Retinal pigment epithelial cell (primary cell): ENCODE results near the gene CDK17.
A peak's percentile ranks its signal among the peaks of the same experiment; 100 is the strongest.
"Not testable (repeated sequence)": the region's sequence is repeated elsewhere in the genome, so short reads cannot be mapped to it uniquely, and the experiment has no call there.

Experiments used
- DNase-seq: peaks from one replicate; pipeline ENCODE4 v3.0.0-alpha.2; 2010; ENCODE audit warnings: low read depth
- H3K4me3 ChIP-seq: 2 replicates; pipeline ENCODE4 v1.5.1; 2011; ENCODE audit warnings: mild to moderate bottlenecking, low read length, control low read depth, moderate library complexity
- TF ChIP-seq, protein P1 (sequence below): conservative IDR thresholded peaks from 2 replicates; pipeline ENCODE4 v1.5.1; 2011; ENCODE audit warnings: low read depth, low read length, control low read depth, inconsistent platforms

Gene CDK17

DNA sequence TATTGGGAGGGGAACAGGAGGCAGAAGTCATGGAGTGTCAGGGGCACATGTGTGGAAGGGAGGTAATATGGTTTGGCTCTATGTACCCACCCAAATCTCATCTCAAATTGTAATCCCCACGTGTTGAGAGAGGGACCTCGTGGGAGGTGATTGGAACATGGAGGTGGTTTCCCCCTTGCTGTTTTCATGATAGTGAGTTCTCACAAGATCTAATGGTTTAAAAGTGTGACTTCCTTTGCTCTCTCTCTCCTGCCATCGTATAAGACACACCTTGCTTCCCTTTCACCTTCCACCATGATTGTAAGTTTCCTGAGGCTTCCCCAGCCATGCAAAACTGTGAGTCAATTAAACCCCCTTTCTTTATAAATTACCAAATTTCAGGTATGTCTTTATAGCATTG lies 41.6 kb upstream of the CDK17 start:
- no peak overlapping the region for H3K4me3 ChIP-seq
- TF ChIP-seq, protein P1, sequence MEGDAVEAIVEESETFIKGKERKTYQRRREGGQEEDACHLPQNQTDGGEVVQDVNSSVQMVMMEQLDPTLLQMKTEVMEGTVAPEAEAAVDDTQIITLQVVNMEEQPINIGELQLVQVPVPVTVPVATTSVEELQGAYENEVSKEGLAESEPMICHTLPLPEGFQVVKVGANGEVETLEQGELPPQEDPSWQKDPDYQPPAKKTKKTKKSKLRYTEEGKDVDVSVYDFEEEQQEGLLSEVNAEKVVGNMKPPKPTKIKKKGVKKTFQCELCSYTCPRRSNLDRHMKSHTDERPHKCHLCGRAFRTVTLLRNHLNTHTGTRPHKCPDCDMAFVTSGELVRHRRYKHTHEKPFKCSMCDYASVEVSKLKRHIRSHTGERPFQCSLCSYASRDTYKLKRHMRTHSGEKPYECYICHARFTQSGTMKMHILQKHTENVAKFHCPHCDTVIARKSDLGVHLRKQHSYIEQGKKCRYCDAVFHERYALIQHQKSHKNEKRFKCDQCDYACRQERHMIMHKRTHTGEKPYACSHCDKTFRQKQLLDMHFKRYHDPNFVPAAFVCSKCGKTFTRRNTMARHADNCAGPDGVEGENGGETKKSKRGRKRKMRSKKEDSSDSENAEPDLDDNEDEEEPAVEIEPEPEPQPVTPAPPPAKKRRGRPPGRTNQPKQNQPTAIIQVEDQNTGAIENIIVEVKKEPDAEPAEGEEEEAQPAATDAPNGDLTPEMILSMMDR: no peak
- no peak for DNase-seq

GRCh38 chr12:96438330-96438729 lies 38.1 kb upstream of the CDK17 start:
- DNase-seq: no peak
- TF ChIP-seq, protein P1: no peak
- no peak overlapping the region for H3K4me3 ChIP-seq

GRCh38 chr12:96437171-96437445 lies 36.9 kb upstream of the CDK17 start:
- H3K4me3 ChIP-seq: no peak overlapping the region
- TF ChIP-seq, protein P1: no peak
- DNase-seq: no peak

- DNase-seq: no peak
- TF ChIP-seq, protein P1: no peak
- H3K4me3 ChIP-seq: no peak overlapping the region
Observed at GRCh38 chr12:96436366-96437170, 36.3 kb upstream of the CDK17 start.

DNA sequence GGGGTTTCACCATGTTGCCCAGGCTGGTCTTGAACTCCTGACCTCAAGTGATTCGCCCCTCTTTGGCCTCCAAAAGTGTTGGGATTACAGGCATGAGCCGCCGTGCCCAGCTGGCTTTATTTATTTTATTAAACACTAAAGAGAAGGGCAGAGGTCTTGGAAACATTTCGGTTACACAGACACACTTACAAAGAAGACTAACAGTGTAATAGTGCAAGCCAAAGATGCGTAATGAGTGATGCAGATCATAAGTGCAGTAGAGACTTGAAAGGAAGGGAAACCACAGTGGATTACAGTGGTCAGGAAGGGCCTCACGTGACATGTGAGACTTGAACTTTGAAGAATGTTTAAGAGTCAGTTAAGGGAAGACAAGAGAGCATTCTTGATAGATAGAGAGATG lies 33.9 kb upstream of the CDK17 start:
- DNase-seq: peak; percentile 63
- TF ChIP-seq, protein P1: no peak

GRCh38 chr12:96432496-96433321 lies 32.5 kb upstream of the CDK17 start:
- not testable (repeated sequence) for DNase-seq, H3K4me3 ChIP-seq

More for the DNA sequence above, 33.9 kb upstream of the CDK17 start:
- no peak overlapping the region for H3K4me3 ChIP-seq

GRCh38 chr12:96431067-96431466 lies 30.8 kb upstream of the CDK17 start:
- TF ChIP-seq, protein P1: no peak
- no peak for DNase-seq
- no peak overlapping the region for H3K4me3 ChIP-seq
